OCI-M1 (cell line): ENCODE measurements around the gene FARS2.
"Not testable (repeated sequence)": the region's sequence is repeated elsewhere in the genome, so short reads cannot be mapped to it uniquely, and the experiment has no call there.

Experiments used
- DNase-seq: peaks from one replicate; lab custom pipeline; 2025; lab: John Stamatoyannopoulos, UW

The FARS2 gene

DNA sequence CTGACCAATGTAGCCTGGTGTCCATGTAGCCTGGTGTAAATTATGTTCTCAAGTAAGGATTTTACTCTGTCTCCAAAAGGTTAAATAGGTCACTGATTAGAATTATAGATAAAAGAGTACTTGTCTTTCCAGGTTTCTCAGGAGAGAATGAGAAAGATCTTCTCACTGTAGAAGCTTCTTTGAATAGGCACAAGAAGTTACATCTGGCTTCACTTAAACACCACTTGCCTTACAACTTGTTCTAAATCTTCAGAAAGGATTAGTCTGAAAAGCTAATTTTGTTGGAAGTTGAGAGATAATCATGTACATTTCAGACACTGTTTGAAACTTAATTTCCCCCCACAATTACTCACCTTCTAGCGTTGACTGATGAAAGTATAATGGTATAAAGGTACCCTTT is 275.3 kb downstream of the FARS2 start:
- DNase-seq = no peak

DNA sequence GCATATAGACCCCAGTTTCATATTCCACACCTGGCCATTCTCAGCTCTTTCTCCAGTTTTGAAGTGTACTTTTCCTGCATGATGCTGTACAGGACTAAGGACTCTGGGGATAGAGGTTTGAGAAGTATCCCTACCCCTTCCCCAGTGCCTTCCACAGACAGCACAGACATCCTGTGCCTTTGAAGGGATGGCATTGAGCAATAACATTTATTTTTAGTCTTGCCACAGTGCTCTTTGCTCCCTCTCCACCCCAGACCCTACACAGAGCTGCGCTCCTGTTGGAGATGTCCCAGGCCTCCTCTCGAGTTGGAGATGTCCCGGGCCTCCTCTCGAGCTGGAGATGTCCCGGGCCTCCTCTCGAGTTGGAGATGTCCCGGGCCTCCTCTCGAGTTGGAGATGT is 275.8 kb downstream of the FARS2 start:
- DNase-seq = no peak

DNA sequence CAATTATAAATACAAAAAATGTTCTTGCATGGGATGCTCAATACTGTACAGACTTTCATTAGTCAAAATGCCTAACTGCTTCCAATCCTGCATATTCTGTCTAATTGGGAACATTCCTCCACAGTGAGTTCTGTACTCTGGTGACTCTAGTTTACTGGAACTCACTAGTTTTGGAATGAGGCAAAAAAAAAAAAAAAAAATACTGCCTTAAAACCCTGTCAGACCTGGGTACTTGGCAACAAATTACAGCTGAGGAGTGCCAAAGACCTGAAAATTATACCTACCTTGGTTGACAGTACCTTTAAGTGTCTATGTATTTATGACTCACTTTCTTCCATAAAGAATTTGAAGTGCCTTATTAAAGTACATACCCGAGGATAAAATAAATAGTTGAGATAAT is 276.7 kb downstream of the FARS2 start:
- DNase-seq = no peak

DNA sequence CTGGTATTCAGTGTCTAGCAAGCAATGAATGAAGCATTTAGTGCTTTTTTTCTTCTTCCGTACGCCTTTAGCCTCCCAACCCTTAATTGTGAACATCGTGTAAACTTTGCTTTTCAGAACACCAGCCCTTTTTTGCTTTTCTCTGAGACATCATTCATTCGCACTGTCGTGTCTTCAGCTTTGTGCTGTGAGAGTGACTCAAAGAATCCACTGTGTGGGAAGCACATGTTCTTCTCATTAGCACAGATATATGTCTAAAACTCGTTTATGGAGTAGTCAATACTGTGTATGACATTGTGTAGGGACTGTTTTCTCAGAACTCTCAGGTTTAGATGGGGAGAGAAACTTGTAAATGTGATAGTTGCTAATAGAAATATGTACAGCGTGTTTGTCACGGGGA is 279.1 kb downstream of the FARS2 start:
- no peak for DNase-seq

DNA sequence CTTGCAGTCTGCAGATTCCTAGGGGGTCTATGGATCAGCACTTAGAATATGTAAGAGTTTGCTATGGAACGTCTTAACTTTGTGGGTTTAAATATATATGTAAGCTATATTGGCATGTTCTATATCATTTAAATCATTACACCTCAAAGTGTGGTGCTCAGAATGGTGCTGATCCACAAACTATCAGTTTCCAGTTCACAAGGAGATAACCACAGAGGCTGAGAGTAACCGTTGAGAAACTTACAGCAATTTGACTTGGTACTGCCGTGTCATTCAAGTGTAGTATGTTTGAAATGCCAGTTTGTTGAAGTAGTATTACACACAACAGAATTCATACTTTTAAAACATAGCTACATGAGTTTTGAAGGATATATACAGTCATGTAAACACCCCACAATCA is 279.7 kb downstream of the FARS2 start:
- no peak for DNase-seq

DNA sequence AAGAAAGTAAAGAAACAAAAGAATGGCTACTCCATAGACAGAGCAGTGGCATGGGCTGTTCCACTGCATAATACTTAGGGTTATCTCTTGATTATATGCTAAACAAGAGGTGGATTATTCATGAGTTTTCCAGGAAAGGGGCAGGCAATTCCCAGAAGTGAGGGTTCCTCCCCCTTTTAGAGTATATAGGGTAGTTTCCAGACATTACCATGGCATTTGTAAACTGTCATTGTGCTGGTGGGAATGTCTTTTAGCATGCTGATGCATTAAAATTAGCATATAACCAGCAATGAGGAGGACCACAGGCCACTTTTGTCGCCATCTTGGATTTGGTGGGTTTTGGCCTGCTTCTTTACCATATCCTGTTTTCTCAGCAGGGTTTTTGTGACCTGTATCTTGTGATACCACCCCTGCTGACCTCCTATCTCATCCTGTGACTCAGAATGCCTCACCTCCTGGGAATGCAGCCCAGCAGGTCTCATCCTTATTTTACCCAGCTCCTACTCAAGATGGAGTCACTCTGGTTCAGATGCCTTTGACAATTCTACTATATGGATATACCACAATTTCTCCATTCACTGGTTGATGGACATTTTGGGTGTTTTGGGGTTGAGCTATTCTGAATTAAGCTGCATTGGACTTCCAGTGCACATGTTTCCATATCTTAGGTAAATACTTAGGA is 280.6 kb downstream of the FARS2 start:
- DNase-seq = peak; percentile 27

DNA sequence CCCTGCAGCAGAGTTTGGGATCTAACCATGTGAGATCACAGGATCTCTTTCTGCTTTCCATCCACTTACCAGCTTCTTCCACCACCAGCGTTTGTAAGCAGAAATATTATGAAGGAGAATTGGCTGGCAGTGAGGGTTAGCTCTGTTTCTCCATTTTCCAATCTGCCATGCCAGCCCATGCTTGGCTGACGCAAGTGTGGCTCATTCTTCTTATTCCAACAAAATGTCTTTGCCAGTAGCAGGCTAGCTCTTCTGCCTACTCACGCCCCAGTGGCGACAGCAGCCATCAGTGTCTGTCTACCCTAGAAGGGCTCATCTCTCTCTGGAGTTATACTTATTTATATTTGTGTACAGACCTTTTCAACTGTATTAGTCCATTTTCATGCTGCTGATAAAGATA is 286.2 kb downstream of the FARS2 start:
- no peak for DNase-seq

DNA sequence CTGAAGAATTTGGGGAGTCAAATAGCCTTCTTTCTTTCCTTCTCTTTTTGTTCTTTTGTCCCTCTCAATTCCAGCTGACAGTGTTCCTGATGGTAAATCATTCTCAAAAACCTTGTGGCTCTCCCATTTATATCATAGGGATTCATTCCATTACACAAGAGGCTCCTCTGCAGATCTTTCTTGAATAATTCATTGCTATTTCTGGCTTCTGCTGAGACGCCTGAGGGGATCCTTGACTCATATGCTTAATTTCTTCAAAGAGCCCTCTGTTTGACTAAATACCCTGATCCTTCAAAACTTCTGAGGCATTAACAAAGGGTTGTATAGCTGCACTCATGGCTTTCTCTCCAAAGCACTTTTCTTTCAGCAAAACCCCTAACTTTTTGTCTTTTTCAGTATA is 289.3 kb downstream of the FARS2 start:
- no peak for DNase-seq

DNA sequence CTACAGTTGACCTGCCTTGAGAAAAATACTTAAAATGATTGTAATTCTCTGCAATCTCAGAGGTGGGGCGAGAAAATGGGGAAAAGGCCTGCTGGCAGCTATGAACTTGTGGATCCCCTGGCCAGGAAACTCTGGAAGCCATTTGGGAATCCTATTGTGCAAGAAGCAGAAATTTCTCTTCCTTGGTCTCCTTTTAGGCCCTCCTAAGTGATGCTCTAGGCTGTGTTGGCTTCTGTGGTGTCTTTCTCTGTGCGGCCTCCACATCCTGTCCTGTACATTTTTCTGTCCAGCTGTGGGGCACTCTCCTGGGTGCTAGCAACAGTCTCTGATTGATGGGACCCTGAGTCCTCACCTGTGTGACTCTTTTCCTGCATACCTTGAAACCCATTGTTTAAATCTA is 290.9 kb downstream of the FARS2 start:
- no peak for DNase-seq

DNA sequence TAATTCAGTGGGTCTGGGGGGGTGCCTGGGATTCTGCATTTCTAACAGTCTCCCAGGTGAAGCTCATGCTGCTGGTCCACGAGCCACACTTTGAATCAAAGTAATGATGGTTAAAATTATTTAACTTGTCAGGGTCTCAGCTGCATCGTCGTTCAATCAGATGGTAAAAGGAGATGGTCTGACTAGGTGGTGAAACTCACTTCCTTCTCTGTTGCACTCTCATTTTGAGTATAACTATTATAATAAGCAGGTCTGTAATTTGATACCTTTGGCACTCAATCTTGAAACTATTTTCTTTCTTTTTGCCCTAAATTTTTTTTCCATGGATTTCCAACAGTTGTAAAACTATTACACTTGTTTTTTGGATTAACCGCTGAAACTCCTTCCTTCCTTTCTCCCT is 292.5 kb downstream of the FARS2 start:
- DNase-seq = no peak

DNA sequence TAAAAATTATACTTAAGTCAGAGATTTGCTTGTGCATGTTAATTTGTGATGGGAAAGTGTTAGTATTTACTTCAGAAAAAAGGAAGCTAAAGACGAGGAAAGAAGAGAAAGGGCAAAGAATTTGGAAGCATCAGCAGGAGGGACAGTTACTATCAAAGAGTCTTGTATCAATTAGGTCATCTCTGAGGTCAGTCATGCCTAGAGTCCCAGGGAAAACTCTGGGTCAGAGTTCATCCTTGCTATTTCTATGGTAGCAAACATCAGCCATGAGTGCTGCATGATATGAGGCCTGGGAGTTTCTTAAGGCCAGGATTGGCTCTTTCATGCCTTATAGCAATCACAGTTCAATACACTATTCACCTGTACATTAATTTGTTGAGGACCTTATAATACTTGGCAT is 292.9 kb downstream of the FARS2 start:
- no peak for DNase-seq

DNA sequence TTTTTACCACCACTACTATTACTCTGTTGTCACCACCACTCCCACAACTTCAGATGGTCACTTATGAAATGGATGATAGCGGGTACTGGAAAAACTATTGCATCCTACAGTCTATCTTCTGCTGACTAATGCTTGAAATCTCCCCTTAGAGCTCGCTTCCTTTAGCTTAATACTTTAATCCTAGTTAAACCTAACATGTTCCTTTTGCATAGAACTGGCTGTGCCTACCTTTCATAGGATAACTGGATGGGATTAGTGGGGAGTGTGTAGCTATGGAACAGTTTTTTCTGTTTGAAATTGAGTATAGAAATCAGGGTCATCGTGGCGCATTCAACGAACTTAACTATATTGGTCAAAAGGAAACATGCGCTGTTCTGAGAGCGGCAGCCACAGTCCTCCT is 294.7 kb downstream of the FARS2 start:
- DNase-seq = no peak

DNA sequence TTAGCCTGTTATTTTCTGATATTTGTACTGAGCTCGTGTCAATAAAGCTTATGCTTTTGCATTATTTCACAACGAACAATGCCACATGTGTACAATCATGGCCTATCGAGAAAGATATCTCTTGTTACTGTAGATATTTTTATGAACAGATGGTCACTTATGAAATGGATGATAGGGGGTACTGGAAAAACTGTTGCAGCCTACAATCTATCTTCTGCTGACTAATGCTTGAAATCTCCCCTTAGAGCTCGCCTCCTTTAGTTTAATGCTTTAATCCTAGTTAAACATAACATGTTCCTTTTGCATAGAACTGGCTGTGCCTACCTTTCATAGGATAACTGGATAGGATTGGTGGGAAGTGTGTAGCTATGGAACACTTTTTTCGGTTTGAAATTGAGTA is 296.2 kb downstream of the FARS2 start:
- no peak for DNase-seq

DNA sequence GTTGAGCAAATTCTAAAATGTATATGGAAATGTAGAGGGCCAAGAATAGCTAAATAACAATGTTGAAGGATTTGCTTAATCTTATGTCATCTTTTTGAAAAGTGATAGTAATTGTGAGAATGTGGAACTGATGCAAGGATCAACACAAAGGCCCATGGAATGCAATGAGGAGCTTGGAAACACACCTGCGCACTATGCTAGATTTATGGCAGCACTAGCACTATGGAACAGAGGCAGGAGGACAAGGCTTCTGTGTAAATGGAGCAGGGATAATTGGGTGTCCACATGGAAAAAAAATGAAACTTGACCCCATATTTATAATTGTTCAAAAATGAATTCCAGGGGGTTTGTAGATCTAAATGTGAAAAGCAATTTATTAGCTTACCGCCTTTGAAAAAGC is 298.3 kb downstream of the FARS2 start:
- DNase-seq = no peak

DNA sequence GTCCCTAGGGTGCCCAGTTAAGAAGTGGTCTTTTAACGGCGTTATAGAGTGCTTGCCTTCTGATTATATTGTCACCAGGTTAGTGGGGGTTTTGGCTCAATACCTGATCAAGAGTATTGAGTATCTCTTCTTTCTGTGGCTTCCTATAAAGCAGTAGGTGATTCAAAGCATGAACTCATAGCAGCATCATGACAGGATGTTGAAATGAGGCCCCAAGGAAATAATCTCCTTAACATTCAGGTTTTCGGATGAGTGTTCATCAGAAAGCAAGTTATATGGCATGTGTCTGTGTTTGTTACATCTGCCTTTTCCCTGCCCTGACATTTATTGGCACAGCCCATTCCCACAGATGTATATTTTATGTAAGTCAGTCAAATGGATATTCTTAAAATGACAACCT is 301.0 kb downstream of the FARS2 start:
- no peak for DNase-seq

DNA sequence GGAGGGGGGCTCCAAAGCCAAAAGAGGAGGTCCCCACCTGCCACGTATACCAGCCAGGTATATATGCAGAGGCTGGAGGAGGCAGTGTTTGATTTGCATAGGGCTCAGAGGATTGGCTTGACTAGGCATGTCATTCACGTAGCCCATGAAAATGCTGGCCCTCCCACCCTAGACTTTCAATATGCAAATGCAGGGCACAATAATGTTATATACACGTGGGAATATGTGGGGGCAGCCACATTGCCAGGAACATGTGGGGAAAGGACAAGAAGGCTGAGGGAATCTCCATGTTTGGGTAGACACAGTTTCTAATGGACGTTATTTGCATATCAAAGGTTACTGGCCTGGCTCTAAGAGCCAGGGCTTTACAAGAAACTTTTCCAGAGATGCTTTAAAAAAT is 301.8 kb downstream of the FARS2 start:
- no peak for DNase-seq

DNA sequence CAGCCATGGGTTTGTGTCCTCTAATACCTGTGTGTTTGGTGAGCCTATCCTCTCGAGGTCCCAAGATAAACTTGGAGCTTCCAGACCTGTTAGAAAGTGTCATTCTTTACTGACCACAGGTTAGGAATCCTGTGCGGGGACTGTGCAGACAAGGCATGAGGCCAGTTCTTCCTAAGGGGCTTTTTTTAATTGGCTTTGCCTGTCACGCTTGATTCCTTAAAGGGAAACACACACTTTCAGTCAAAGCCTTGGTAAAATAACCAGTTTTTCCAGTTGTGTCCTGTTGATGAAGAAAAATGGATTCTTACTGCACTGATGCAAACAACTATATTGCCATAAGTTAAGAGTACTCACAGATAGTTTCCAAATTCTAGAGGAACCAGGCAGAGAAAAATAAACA is 303.4 kb downstream of the FARS2 start:
- not testable (repeated sequence) for DNase-seq

DNA sequence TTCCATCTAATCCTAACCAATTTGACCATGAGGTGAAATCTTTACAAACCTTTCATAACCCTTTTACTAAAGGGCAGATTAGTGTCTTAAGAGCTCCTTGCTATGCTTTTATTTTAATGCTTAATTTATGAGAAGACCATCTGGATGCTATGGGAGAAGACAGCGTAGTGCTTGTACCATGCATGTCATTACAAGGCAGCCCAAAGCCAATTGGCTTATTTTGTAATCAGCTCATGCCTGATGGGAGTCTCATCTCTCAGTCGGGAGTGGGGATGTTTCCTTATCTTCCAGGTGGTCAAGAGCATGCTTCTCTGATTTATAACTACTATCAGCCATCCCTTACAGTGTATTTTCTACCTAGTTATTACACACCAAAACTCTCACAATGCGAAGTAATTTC is 304.7 kb downstream of the FARS2 start:
- DNase-seq = no peak

DNA sequence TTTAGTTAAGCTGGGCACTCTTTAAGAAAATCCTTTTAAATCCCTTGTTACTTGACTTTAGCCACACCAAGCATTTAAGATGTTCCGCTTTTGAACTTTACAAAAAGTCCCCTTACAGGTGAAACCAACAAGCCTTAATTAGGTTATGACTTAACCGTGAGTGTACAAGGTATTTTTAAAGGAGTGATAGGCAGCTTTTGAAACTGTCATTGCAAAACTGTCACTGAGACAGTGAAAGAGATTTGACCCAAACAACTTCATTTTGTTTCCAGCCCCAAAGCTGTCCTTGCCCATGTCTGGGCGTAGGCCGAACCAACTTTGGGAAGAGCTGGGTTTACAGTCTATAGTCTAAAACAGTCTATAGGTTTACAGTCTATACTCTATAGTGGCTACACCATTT is 305.4 kb downstream of the FARS2 start:
- DNase-seq = no peak

DNA sequence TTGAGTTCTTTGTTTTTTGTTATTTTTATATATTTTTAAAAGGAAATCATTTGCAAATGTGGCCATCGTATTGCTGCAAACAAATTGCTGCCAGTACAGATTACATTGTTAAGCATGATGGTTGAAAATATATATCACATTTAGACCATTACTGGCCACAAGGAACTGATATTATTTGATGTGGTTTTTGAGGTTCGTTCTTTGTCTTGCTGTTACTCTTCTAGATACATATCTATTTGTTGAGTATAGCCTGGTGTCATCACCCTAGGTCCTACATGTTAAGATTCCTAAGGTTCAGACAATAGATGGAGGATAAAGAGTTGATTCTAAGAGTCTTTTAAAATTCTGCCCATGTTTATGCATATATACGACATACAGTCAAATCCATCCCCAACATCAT is 306.0 kb downstream of the FARS2 start:
- DNase-seq = peak; percentile 16

DNA sequence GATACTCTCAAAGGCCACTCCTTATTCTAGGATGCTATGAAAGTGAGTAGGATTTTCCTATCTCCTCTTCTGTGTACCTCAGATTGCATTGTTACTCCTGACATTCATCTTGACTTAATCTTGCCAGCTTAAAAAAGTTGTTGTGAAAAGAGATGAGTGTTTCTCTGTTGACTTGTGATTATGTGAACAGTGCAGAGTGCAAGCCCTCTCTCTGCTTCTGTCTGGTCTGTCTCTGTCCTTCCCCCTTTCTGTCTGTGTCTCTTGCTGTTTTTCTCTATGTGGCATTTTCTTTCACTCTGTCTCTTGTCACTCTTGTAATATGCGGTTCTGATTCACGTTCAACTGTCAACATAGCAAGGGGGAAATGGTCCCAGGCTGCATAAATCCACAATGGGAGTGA is 306.6 kb downstream of the FARS2 start:
- DNase-seq = no peak

DNA sequence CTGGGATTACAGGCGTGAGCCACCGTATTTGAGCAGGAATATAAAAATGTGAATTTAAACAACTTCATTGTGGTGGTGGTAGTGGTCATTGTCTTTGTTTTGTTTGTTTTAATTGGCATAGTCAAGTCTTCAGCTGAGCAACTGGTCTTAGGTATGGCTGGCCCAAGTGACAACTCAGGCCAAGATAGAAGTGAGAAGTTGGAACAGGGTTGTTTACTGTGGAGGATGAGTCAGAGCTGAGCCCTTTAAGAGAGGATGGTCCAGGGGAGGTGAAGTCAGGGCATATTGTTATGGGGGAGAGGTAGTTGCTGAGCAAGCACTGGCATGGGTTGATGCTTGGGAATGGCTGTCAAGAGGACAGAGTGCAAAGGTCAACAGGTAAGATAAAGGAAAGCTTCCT is 308.2 kb downstream of the FARS2 start:
- DNase-seq = no peak

DNA sequence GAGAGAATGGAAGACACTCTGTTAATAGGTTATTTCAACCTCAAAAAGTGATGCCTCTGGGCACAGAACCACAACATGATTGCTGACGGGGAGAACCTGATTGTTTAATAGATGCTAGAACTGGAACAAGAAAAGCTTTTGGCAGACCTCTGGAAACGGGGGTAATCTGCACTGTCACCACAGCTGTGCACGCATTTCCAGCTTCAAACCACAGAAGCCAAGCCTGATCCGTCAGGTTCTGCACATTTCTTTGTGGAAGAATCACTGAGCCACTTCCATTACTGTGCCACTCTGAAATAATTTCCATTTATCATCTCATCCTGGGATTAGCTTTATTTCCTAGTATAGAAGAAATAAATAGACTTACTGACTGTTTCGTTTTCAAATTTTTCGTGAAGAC is 309.3 kb downstream of the FARS2 start:
- DNase-seq = no peak

DNA sequence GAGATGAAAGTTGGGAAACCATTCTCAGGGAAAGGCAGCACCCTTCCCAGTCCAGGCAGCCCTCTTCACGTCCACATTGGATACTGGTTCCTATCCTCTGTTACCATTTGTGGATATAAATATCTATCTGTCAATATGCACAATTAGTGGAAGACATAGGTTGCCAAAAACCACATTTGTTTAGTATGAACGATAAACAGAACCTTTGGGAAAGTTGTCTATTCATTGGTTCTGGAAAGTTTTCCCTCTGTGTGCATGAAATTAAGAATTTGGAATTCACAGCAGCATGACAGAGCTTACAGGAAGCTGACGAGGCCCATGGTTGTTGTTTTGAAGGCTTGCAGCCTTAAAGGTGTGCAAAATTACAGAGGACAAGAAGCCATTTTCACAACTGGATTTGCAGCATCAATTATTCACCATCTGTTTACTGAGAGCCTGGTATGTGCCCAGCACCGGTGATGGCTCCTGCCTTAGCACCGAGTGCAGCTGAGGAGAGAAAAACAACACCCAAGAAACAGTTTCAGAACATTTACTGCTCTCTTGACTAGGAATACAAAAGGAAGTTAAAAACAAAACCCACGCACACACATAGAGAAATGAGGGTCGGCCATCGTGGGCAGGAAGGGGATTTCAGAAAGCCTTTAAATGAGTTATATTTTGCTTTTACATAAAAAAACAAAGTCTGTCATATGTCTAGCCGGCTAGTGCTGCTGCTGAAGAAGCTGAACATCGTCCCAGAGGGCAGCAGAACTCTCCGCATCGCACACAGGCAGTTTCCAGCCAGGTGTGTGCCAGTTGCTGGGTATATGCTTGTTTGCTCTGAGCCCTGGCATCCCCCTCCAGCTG is 319.6 kb downstream of the FARS2 start:
- no peak for DNase-seq
